Measurements from ENCODE around the gene FSIP1.

The FSIP1 gene

GRCh38 chr15:39720621-39721611, 61.7 kb downstream of the FSIP1 start:
- Histone ChIP-seq H3K4me1 (ENCODE audit: control insufficient read depth, insufficient read depth, low read length) (no peaks in the 10 kb centered on the region), H3K9me3 (ENCODE audit: control insufficient read depth in 2 of 2, low read length in 2 of 2) (no peaks in the 10 kb centered on the region), H3K4me3 (ENCODE audit: low read length in 2 of 2) (no peak overlapping the region), H3K36me3 (ENCODE audit: control insufficient read depth in 2 of 2, insufficient read depth in 2 of 2, low read length in 2 of 2) (no peaks in the 10 kb centered on the region), H3K9ac (ENCODE audit: low read length in 2 of 2) (no peak overlapping the region), H3K27me3 (ENCODE audit: control insufficient read depth in 1 of 2, insufficient read depth in 2 of 2, low read length in 2 of 2) (no peaks in the 10 kb centered on the region), H3K27ac (ENCODE audit: low read length) (no peak overlapping the region)

GRCh38 chr15:39720081-39720480, 62.6 kb downstream of the FSIP1 start:
- Histone ChIP-seq H3K4me3 (ENCODE audit: low read length in 2 of 2) (no peak overlapping the region), H3K27me3 (ENCODE audit: control insufficient read depth in 1 of 2, insufficient read depth in 2 of 2, low read length in 2 of 2) (no peaks in the 10 kb centered on the region), H3K36me3 (ENCODE audit: control insufficient read depth in 2 of 2, insufficient read depth in 2 of 2, low read length in 2 of 2) (no peaks in the 10 kb centered on the region), H3K9ac (ENCODE audit: low read length in 2 of 2) (no peak overlapping the region), H3K27ac (ENCODE audit: low read length) (no peak overlapping the region), H3K9me3 (ENCODE audit: control insufficient read depth in 2 of 2, low read length in 2 of 2) (no peaks in the 10 kb centered on the region), H3K4me1 (ENCODE audit: control insufficient read depth, insufficient read depth, low read length) (no peaks in the 10 kb centered on the region)

DNA sequence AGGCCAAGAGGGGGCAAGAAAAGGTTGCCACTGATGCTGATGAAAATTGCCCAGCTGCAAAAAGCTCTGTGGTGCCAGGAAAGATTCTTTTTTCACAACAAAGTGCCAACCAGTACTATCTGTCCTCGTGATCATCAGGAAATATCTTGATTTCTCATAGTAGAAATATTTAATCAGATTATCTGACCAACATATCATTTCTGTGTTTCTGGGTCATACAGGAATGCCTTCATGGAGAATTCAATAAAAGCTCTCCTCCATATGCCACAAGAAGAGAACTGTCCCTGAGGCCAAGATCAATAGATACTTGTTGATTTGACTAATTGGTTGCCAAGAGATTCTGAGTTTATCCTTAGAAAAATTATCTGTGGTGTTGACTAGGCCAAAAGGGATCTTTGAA, 63.5 kb downstream of the FSIP1 start:
- Histone ChIP-seq H3K27me3 (ENCODE audit: control insufficient read depth in 1 of 2, insufficient read depth in 2 of 2, low read length in 2 of 2) (no peaks in the 10 kb centered on the region), H3K36me3 (ENCODE audit: control insufficient read depth in 2 of 2, insufficient read depth in 2 of 2, low read length in 2 of 2) (no peaks in the 10 kb centered on the region), H3K9ac (ENCODE audit: low read length in 2 of 2) (no peak overlapping the region), H3K4me1 (ENCODE audit: control insufficient read depth, insufficient read depth, low read length) (no peaks in the 10 kb centered on the region), H3K9me3 (ENCODE audit: control insufficient read depth in 2 of 2, low read length in 2 of 2) (no peaks in the 10 kb centered on the region), H3K27ac (ENCODE audit: low read length) (no peak overlapping the region), H3K4me3 (ENCODE audit: low read length in 2 of 2) (no peak overlapping the region)

DNA sequence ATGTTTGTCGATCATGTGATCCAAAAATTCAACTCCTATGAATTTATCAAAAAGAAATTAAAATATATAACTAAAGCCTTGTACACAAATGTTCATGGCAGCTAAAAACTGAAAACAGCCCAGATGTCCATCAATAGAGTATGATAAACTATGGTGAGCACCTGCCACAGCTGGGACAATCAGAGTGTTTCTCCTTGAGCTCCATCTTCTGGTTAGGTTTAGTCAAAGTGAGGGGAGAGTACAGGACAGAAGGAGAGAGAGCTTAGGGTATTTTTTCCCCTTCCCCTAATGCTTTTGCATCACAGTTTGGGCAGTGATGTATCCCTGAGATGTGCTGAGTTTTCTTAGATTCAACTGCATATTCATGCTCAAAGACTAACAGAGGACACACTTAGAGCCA, 65.5 kb downstream of the FSIP1 start:
- H3K36me3 ChIP-seq (ENCODE audit: control insufficient read depth in 2 of 2, insufficient read depth in 2 of 2, low read length in 2 of 2), result no peaks in the 10 kb centered on the region
- no peak overlapping the region for H3K9ac ChIP-seq (ENCODE audit: low read length in 2 of 2)
- H3K4me1 ChIP-seq (ENCODE audit: control insufficient read depth, insufficient read depth, low read length), result no peaks in the 10 kb centered on the region
- H3K27me3 ChIP-seq (ENCODE audit: control insufficient read depth in 1 of 2, insufficient read depth in 2 of 2, low read length in 2 of 2), result no peaks in the 10 kb centered on the region
- no peak overlapping the region for H3K4me3 ChIP-seq (ENCODE audit: low read length in 2 of 2)
- H3K27ac ChIP-seq (ENCODE audit: low read length), result no peak overlapping the region
- H3K9me3 ChIP-seq (ENCODE audit: control insufficient read depth in 2 of 2, low read length in 2 of 2), result no peaks in the 10 kb centered on the region

DNA sequence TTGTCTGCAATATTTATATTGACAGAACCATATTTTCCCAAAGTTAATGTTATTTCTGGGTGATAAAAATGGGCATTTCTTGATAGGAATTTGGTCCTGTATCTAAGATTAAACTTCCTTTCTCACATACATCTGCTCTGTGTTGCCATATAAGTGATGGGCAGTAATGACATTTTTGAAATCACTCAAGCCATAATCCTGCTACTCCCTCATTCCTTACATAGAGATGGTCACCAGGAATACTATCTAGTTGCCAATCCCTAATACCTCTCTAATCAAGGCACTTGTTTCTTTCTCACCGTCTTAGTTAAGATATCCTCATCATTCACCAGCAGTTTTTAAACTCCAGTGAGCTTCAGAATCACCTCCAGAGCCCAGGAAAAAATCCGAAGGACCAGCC, 68.4 kb downstream of the FSIP1 start:
- Histone ChIP-seq H3K4me1 (ENCODE audit: control insufficient read depth, insufficient read depth, low read length) (no peaks in the 10 kb centered on the region), H3K27ac (ENCODE audit: low read length) (no peak overlapping the region), H3K9ac (ENCODE audit: low read length in 2 of 2) (no peak overlapping the region), H3K9me3 (ENCODE audit: control insufficient read depth in 2 of 2, low read length in 2 of 2) (no peaks in the 10 kb centered on the region), H3K27me3 (ENCODE audit: control insufficient read depth in 1 of 2, insufficient read depth in 2 of 2, low read length in 2 of 2) (no peaks in the 10 kb centered on the region), H3K36me3 (ENCODE audit: control insufficient read depth in 2 of 2, insufficient read depth in 2 of 2, low read length in 2 of 2) (no peaks in the 10 kb centered on the region), H3K4me3 (ENCODE audit: low read length in 2 of 2) (no peak overlapping the region)

DNA sequence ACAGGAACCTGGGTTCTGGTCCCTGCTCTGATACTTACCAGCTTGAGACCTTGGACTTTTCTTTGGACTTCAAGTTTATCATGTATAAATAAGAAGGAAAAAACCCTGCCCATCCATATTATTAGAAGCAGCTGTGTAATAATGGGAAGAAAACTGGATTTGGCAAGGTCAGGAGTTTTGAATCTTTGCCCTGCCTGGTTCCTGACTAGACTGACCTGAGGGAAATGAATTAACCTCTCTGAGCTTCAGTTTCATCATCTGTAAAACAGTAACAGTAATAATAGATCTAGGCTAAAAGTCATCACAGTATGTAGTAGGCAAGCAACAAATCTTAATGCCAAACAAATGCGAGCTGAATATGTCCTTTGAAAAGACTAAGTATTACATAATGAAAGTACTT, 68.8 kb downstream of the FSIP1 start:
- Histone ChIP-seq H3K27ac (ENCODE audit: low read length) (no peak overlapping the region), H3K4me1 (ENCODE audit: control insufficient read depth, insufficient read depth, low read length) (no peaks in the 10 kb centered on the region), H3K27me3 (ENCODE audit: control insufficient read depth in 1 of 2, insufficient read depth in 2 of 2, low read length in 2 of 2) (no peaks in the 10 kb centered on the region), H3K9me3 (ENCODE audit: control insufficient read depth in 2 of 2, low read length in 2 of 2) (no peaks in the 10 kb centered on the region), H3K4me3 (ENCODE audit: low read length in 2 of 2) (no peak overlapping the region), H3K9ac (ENCODE audit: low read length in 2 of 2) (no peak overlapping the region), H3K36me3 (ENCODE audit: control insufficient read depth in 2 of 2, insufficient read depth in 2 of 2, low read length in 2 of 2) (no peaks in the 10 kb centered on the region)

DNA sequence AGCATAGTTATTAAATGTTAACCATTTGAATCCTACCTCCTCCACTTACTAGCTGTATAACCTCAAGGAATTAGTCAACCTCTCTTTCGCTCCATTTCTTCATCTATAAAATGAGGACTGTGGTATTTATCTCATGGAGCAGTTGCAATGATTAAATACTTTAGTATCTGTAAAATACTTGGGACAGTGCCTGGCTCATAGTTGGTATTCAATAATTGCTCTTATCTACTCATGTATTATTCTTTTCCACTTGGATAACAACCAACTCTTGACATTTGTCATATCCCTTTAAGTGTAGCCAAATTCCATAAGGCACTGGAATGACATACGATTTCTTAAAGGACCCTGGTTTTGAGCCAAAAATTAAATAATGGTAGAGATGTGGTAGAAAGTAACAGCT, 72.0 kb downstream of the FSIP1 start:
- no peaks in the 10 kb centered on the region for H3K27me3 ChIP-seq (ENCODE audit: control insufficient read depth in 1 of 2, insufficient read depth in 2 of 2, low read length in 2 of 2)
- H3K36me3 ChIP-seq (ENCODE audit: control insufficient read depth in 2 of 2, insufficient read depth in 2 of 2, low read length in 2 of 2), result no peaks in the 10 kb centered on the region
- no peak overlapping the region for H3K27ac ChIP-seq (ENCODE audit: low read length)
- H3K9ac ChIP-seq (ENCODE audit: low read length in 2 of 2), result no peak overlapping the region
- H3K4me1 ChIP-seq (ENCODE audit: control insufficient read depth, insufficient read depth, low read length), result no peaks in the 10 kb centered on the region
- no peaks in the 10 kb centered on the region for H3K9me3 ChIP-seq (ENCODE audit: control insufficient read depth in 2 of 2, low read length in 2 of 2)
- no peak overlapping the region for H3K4me3 ChIP-seq (ENCODE audit: low read length in 2 of 2)

DNA sequence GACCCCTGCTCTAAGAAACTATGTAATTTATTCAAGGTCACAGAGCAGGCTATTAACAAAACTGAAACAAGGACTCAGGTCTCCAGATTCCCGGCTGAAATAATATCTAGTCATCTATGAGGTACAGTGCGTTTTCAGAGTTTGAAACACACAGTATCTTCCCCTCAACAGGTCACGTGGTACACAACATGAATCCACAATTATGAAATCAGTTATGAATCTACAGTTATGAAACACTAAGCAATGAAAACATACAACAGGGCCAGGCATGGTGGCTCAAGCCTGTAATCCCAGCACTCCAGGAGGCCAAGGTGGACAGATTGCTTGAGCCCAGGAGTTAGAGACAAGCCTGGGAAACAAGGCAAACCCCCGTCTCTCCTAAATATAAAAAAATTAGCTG, 72.7 kb downstream of the FSIP1 start:
- H3K4me1 ChIP-seq (ENCODE audit: control insufficient read depth, insufficient read depth, low read length), result no peaks in the 10 kb centered on the region
- no peaks in the 10 kb centered on the region for H3K27me3 ChIP-seq (ENCODE audit: control insufficient read depth in 1 of 2, insufficient read depth in 2 of 2, low read length in 2 of 2)
- no peaks in the 10 kb centered on the region for H3K9me3 ChIP-seq (ENCODE audit: control insufficient read depth in 2 of 2, low read length in 2 of 2)
- no peak overlapping the region for H3K27ac ChIP-seq (ENCODE audit: low read length)
- no peak overlapping the region for H3K9ac ChIP-seq (ENCODE audit: low read length in 2 of 2)
- no peaks in the 10 kb centered on the region for H3K36me3 ChIP-seq (ENCODE audit: control insufficient read depth in 2 of 2, insufficient read depth in 2 of 2, low read length in 2 of 2)
- no peak overlapping the region for H3K4me3 ChIP-seq (ENCODE audit: low read length in 2 of 2)

DNA sequence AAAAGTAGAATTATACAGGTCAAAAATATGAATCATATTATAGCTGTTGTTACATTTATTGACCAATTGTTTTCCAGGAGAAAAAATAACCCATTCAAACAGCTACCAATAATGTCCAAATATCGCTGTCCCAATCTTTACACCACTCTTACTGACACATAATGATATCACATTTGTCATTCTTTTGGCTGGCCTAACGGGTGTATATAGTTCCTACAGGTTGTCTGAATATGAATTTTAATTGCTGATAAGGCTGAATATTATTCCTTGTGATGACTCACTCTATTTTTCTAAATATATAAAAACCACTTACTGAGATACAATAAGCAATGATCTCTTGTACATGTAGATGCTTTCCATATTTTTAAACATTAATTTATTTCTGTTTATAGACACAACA, 76.4 kb downstream of the FSIP1 start:
- Histone ChIP-seq H3K27me3 (ENCODE audit: control insufficient read depth in 1 of 2, insufficient read depth in 2 of 2, low read length in 2 of 2) (no peaks in the 10 kb centered on the region), H3K36me3 (ENCODE audit: control insufficient read depth in 2 of 2, insufficient read depth in 2 of 2, low read length in 2 of 2) (no peaks in the 10 kb centered on the region), H3K9ac (ENCODE audit: low read length in 2 of 2) (no peak overlapping the region), H3K9me3 (ENCODE audit: control insufficient read depth in 2 of 2, low read length in 2 of 2) (no peaks in the 10 kb centered on the region), H3K4me3 (ENCODE audit: low read length in 2 of 2) (no peak overlapping the region), H3K27ac (ENCODE audit: low read length) (no peak overlapping the region), H3K4me1 (ENCODE audit: control insufficient read depth, insufficient read depth, low read length) (no peaks in the 10 kb centered on the region)

DNA sequence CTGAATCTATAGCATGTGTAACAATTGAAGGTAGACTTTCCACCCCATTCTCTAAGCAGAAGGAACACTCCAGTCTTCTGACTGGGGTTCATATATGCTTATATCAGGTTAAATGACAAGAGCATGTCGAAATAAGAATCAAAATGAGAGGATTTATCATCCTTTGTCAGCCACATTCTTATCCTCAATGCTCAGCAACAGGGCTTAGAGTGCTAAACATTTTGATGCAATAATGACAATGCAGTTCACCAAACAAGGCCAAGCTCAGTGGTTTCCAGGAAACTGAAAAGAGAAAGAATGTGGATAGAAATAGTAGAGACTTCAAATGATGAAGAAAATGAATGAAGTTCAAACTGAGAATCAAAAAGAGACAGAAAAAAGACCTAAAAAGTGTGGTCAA, 78.0 kb downstream of the FSIP1 start:
- Histone ChIP-seq H3K27ac (ENCODE audit: low read length) (no peak overlapping the region), H3K36me3 (ENCODE audit: control insufficient read depth in 2 of 2, insufficient read depth in 2 of 2, low read length in 2 of 2) (no peaks in the 10 kb centered on the region), H3K9ac (ENCODE audit: low read length in 2 of 2) (no peak overlapping the region), H3K4me1 (ENCODE audit: control insufficient read depth, insufficient read depth, low read length) (no peaks in the 10 kb centered on the region), H3K27me3 (ENCODE audit: control insufficient read depth in 1 of 2, insufficient read depth in 2 of 2, low read length in 2 of 2) (no peaks in the 10 kb centered on the region), H3K4me3 (ENCODE audit: low read length in 2 of 2) (no peak overlapping the region), H3K9me3 (ENCODE audit: control insufficient read depth in 2 of 2, low read length in 2 of 2) (no peaks in the 10 kb centered on the region)

GRCh38 chr15:39704235-39704634, 78.4 kb downstream of the FSIP1 start:
- Histone ChIP-seq H3K27ac (ENCODE audit: low read length) (no peak overlapping the region), H3K4me3 (ENCODE audit: low read length in 2 of 2) (no peak overlapping the region), H3K4me1 (ENCODE audit: control insufficient read depth, insufficient read depth, low read length) (no peaks in the 10 kb centered on the region), H3K9me3 (ENCODE audit: control insufficient read depth in 2 of 2, low read length in 2 of 2) (no peaks in the 10 kb centered on the region), H3K27me3 (ENCODE audit: control insufficient read depth in 1 of 2, insufficient read depth in 2 of 2, low read length in 2 of 2) (no peaks in the 10 kb centered on the region), H3K9ac (ENCODE audit: low read length in 2 of 2) (no peak overlapping the region), H3K36me3 (ENCODE audit: control insufficient read depth in 2 of 2, insufficient read depth in 2 of 2, low read length in 2 of 2) (no peaks in the 10 kb centered on the region)

Measured in stomach smooth muscle (tissue), 2 donors.